DMS153 (cell line): ENCODE measurements around the gene TTC7B.

Source experiments
- DNase-seq: peaks from one replicate; lab custom pipeline; 2025; lab: John Stamatoyannopoulos, UW

Gene TTC7B

GRCh38 chr14:90805662-90806540 is 10.3 kb downstream of the TTC7B start:
- no peak for DNase-seq

DNA sequence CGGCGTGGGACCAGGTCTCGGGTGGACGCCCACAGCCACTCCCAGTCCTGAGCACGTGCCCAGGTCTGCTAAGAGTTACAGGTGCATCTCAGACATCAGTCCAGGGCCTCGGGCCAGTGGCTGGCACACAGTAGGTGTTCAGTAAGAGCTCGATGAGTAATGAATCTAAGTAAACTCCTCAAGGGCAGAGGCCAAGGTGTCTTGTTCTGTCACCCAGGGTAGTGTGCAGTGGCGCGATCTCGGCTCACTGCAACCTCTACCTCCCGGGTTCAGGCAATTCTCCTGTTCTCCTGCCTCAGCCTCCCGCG is 11.2 kb downstream of the TTC7B start:
- no peak for DNase-seq

DNA sequence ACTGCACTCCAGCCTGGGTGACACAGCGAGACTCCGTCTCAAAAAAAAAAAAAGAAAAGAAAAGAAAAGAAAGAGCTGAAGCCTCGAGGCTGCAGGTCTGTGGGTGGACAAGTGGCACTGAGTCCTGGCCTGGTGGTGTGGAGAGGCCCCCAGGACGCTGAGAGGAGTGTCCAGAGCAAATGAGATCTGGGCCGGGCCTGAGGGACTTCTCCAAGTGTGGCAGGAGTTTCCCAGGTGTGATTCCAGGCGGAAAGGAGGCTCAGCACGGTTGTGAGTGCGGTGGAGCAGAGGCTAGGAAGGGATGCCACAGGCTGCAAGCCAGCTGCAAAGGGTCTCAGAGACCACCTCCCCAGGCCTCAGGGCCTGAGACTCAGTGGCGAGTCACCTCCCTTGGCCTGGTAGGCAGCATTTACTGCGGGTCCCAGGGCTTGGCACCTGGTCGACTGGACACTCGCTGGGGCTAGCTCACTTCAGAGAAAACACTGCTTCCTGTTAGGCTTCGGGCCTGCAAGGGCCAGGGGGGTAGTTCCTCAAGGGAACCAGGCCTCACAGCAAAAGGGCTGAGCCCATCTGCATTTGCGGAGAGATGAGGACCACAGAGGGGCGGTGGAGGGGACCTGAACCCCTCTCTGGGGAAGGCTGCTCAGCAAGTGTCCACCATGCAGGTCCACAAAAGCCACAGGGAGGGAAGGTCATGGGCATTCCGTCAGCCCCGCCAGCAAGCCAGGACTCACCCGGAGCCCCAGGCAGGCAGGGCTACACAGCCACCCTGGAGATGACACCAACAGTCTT is 11.7 kb downstream of the TTC7B start:
- DNase-seq, result no peak

DNA sequence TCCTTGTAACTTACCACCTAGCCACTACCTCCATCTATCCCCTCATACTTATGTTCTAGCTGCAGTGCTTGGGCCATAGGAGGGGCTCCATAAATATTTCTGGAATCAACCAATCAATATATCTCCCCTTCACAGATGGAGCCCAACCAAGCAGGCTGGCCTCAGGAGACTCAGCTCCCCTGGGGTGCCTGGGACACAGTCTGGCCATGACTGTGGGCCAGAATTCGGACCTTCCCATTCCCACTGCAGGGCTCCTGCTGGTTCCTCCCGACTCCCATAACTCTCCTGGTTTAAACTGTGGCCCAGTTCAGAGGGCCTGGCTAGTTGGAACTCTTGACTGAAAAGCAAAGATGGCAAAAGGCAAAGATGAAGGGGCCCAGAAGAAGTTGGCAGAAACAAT is 13.0 kb downstream of the TTC7B start:
- DNase-seq, result no peak

DNA sequence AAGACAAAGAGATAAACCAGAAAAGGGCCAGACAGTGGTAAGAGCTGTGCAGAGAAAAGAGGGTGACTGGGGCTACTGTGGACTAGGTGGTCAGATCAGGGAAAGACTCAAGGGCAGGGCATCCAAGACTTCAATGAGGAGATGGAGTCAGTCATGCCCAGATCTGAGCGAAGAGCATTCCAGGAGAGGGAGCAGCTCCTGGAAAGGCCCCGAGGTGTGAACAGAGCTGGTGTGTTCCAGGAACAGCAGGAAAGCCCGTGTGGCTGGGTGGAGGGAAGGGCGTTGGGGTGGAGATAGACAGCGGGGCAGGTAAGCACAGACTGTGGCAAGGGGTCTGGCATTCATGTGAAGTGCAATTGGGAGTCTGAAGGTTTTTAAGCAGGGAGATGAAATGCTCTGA is 16.8 kb downstream of the TTC7B start:
- no peak for DNase-seq

DNA sequence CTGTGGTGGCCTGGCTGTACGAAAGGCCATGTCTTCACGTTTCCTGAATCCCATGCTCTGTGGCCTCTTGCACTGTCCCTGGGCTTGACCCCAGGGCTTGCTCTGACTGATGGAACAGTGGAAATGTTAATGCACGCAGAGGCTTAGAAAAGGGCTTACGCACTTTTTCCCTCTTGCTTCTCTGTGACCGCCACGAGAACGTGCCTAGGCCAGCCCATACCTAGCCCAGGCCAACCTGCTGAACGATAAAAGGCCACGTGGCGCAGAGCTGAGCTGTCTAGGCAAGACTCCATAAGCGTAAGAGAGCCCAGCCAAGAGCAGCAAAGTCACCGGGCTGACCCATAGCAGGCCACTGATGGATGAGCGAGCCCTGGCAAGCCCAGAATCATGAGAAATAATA is 18.3 kb downstream of the TTC7B start:
- no peak for DNase-seq

DNA sequence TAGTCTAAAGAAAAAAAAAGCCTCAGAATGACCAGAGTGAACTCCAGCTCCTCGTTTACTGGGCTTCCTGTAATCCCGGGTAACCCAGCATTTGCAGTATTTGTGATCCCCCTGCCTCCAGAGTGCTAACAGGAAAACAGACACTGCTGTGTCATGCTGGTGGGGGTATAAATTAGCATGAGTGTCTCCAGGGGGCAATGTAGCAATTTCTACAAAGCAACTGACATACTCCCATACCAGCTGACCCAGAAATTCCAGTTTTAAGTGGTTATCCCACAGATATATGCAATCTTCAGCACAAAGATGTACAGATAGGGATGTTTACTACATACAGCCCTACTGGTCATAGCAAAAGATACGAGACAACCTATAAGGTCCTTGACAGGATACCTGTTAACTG is 18.8 kb downstream of the TTC7B start:
- no peak for DNase-seq

GRCh38 chr14:90796329-90796728 is 19.9 kb downstream of the TTC7B start:
- no peak for DNase-seq

DNA sequence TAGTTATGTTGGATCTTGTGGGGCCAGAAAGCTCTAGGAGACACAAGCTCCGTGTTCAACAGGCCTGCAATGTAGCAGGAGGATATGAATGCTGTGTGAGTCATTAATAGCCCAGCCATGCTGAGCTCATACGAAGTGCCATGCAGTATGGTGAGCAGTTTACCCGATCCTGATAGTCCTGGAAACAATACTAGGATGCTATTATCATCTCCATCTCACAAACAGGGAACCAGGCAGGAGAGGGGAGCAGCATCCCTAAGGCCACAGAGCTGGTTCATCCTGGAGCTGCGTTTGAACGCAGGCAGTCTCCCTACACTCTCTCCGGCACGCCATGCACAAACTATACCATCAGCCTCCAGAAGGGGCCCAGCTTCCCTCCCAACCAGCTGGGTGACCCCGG is 20.5 kb downstream of the TTC7B start:
- no peak for DNase-seq

- no peak for DNase-seq
Measured at GRCh38 chr14:90791486-90791885, 24.7 kb downstream of the TTC7B start.

- no peak for DNase-seq
Measured at GRCh38 chr14:90788031-90788430, 28.2 kb downstream of the TTC7B start.

- no peak for DNase-seq
Measured at GRCh38 chr14:90785876-90786450, 30.3 kb downstream of the TTC7B start.

- DNase-seq, result no peak
Measured at GRCh38 chr14:90785471-90785870, 30.8 kb downstream of the TTC7B start.

DNA sequence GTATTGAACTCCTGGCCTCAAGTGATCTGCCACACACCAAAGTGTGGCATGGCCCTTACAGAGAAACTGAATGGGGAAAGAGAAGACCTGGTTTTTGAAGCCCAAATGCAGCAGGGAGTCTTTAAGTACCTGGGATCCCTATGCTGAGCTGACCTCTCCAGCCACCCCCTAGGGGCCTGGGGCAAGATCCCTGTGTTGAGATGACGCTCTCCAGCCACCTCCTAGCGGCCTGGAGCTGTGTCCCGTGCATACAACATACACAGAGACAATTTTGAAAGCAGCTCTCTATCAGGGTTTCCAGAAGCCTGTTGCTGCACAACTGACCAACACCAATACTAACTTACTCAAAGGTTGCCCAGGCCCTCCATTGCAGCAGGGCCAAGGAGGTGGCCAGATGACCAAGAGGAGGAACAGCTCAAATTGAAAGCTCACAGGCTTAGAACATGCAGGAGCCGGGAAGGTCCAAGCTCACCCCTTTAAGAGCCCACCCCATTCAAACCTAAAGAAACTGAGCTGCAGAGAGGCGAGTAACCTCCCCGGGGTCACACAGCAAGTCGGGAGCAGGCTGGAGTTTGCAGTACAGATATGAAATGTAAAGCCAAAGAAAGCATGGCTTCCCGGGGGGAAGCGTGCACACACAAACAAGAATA is 31.5 kb downstream of the TTC7B start:
- no peak for DNase-seq

DNA sequence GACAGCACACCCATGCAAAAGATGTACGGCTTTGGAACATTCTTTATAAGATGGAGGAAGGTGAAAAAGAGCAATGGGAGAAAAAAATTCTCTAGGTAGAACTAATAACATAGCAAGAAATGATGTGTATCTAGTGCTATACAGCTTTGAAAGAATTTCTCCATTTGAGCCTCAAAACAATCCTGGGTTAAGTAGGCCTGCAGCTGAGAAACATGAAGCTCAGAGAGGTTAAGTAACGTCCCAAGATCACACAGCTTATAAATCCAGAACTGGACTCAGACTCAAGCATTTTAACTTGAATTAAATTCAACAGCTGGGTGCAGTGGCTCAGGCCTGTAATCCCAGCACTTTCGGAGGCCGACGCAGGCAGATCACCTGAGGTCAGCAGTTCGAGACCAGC is 32.9 kb downstream of the TTC7B start:
- DNase-seq, result no peak

GRCh38 chr14:90782892-90783291 is 33.3 kb downstream of the TTC7B start:
- DNase-seq, result no peak

DNA sequence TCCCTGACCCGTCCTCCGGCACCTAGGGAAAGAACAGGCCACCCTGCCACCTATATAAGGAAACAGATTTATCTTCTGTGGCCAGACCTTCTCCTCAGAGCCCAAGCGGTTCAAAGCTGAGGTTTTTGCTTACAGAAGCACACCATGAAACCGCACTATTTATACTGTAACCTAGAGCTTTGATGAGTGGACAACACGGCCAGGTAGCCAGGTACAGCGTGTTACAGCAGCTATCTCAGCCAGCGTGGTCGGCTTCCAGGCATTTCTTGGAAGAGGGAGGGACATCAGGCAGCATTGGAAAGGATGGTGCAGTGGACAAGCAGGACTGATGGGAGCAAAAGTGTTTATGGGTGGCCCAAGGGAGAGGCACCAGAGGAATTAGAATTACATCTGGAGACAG is 34.4 kb downstream of the TTC7B start:
- DNase-seq, result no peak

DNA sequence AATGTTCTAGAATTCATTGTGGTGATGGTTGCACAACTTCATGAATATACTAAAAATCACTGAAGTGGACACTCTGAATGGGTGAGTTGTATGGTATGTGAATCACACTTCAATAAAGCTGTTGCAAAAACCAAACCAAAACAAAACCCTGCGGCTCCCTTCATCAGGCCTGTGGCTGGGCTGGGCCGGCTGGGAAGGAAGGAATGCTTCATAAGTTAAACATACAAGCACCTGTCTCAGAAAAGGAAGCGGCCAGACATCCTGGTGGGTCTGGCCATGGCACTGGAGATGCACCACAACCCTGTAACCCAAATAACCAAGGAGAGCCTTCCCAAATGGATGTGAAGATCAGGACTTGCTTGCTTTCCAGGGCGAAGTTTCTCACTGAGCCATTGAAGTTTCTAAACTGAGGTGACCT is 34.9 kb downstream of the TTC7B start:
- no peak for DNase-seq

DNA sequence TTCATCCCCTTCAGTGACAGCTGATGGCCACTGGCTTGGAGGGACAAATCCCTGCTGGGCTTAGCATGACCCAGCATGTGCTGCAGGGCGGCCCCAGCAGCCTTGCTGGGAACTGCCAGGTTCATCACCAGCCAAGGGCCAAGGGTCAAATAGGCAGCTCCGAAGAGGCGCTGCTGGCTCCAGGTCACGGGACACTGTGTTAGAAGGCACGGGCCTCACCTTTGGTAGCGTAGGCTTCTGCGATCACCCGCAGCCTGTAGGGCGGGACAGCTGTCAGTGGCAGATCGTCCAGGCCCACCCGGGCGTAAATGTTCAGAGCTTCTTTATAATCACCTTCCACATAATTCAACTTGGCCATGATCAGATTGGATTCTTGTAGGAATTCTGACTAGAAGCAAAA is 35.7 kb downstream of the TTC7B start:
- DNase-seq, result no peak

DNA sequence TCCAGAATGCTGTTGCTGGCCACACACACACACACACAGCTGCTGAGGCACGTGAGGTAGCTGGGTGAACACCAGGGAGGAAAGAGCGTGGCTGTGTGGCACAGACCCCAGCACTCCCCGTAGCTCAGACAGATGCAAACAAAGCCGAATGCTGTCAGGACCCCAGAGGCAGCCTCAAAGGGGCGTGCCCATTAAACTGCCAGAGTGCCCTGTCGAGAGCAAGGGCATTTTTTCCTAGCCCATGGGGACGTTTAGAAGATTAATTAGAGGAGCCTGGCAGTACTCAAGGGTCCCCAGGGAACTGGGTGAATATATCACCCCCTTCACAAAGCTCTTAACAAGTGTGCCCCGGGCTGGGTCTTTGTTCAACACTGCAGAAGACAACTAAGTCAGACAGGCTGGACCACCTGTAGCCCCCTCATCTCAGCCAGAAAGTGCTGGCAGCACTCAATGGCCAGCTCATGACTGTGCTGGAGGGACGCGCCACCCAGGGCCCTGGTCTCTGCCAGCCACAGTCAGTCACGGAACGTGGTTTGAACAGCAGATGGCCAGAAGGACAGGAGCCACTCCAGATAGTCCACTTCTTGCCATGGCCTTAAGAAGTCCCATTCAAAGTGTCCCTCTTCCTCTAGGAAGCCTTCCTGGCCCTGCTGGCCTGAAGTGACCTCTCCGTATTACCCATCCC is 37.5 kb downstream of the TTC7B start:
- no peak for DNase-seq

DNA sequence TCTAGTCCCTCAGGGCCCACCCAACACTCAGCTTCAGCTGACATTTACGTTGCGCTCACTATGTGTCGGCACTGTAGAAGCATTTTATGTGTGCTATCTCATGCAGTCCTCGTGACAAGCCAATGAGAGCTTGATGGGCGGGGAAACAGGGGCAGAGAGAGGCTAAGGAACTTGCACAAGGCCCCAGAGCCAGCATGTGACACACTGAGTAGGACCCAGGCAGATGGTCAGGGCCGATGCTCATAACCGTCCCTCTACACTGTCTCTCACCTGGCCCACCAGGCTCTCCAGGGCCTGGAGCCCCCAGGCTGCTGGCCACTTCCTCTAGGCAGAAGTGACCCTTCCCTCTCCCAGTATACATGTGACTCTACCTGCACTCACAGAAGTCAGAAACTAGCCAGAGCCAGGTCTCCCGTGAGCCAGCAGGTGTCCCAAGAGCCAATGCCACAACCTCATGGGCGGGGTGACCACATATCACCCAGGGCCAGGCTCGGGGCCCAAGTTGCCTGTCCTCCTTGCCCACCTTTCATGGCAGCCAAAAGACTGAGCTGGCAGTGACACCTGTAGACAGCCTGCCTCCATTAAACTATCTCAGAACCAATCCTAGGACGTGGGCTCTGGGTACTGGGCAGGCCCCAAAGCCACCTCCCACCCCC is 38.3 kb downstream of the TTC7B start:
- no peak for DNase-seq

DNA sequence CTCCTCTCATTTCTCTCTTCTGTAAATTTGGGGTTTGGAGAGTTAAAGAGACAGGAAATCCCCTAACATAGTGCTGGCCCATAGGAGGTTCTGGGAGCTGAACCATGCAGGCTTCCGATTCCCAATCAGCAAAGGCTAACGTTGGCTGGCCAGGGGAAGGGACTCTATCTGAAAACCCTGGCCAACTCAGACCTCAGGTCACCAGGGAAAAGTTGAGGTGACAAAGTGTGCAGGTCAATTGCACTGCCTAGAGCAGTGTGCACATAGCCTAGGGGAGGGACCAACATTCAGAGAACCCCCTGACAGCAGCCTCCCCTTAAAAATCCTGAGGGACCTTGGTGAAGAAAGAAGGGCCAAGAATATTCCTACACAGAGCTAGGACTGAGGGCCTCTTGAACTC is 38.9 kb downstream of the TTC7B start:
- no peak for DNase-seq
